ENCODE results near the gene PLCB4. TPM values are rescaled to one million over a fixed set of nuclear protein-coding genes. Genes with fewer than 3 reads are reported as not detected.

PLCB4 gene
- total RNA-seq, 1 donor from 2014 or later, result 6.6 TPM

- Histone ChIP-seq H3K36me3 (no peaks in the 10 kb centered on the region), H3K4me3 (no peak overlapping the region), H3K27me3 (ENCODE audit: low read depth) (no peaks in the 10 kb centered on the region), H3K4me1 (peaks cover 11% of the 10 kb centered on the region), H3K9me3 (no peaks in the 10 kb centered on the region), H3K27ac (no peak overlapping the region)
- no peak for ATAC-seq
- intact Hi-C loops (cut with DNase I), result no loop called here
- DNase-seq, result no peak
- TF ChIP-seq, protein P1, sequence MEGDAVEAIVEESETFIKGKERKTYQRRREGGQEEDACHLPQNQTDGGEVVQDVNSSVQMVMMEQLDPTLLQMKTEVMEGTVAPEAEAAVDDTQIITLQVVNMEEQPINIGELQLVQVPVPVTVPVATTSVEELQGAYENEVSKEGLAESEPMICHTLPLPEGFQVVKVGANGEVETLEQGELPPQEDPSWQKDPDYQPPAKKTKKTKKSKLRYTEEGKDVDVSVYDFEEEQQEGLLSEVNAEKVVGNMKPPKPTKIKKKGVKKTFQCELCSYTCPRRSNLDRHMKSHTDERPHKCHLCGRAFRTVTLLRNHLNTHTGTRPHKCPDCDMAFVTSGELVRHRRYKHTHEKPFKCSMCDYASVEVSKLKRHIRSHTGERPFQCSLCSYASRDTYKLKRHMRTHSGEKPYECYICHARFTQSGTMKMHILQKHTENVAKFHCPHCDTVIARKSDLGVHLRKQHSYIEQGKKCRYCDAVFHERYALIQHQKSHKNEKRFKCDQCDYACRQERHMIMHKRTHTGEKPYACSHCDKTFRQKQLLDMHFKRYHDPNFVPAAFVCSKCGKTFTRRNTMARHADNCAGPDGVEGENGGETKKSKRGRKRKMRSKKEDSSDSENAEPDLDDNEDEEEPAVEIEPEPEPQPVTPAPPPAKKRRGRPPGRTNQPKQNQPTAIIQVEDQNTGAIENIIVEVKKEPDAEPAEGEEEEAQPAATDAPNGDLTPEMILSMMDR (IDR thresholded peaks at IDR 0.05), result no peak
Observed at GRCh38 chr20:9141070-9141469, 72.2 kb downstream of the PLCB4 start.

GRCh38 chr20:9141921-9142320, 73.0 kb downstream of the PLCB4 start:
- Histone ChIP-seq H3K27ac (no peak overlapping the region), H3K4me3 (no peak overlapping the region), H3K4me1 (peaks cover 11% of the 10 kb centered on the region), H3K9me3 (no peaks in the 10 kb centered on the region), H3K36me3 (no peaks in the 10 kb centered on the region), H3K27me3 (ENCODE audit: low read depth) (no peaks in the 10 kb centered on the region)
- DNase-seq, result no peak
- TF ChIP-seq, protein P1 (IDR thresholded peaks at IDR 0.05), result no peak
- ATAC-seq, result no peak
- intact Hi-C loops (cut with DNase I), result no loop called here

DNA sequence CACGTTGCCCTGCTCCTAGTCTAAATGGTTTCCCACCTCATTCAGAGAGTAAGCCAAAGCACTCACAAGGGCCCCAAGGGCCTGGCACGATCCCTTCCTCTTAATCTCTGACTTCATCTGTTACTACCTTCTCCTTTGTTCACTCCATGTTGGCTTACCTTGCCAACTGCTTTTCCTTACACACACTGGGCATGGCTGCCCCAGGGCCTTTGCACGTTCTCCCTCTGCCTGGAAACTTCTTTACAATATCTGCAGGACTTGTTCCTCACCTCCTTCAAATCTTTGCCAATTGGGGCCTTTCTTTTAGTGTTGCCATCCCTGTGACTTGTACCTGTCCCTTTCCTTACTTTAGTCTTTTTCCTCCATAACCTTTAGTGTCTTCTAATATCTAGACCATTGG, 73.9 kb downstream of the PLCB4 start:
- H3K27me3 ChIP-seq (ENCODE audit: low read depth), result no peaks in the 10 kb centered on the region
- DNase-seq (no peak), ATAC-seq (no peak)
- no peak overlapping the region for H3K4me3 ChIP-seq
- H3K4me1 ChIP-seq, result peaks cover 11% of the 10 kb centered on the region
- H3K36me3 ChIP-seq, result no peaks in the 10 kb centered on the region
- TF ChIP-seq, protein P1 (IDR thresholded peaks at IDR 0.05), result no peak
- no peaks in the 10 kb centered on the region for H3K9me3 ChIP-seq
- intact Hi-C loops (cut with DNase I), result no loop called here
- H3K27ac ChIP-seq, result no peak overlapping the region

DNA sequence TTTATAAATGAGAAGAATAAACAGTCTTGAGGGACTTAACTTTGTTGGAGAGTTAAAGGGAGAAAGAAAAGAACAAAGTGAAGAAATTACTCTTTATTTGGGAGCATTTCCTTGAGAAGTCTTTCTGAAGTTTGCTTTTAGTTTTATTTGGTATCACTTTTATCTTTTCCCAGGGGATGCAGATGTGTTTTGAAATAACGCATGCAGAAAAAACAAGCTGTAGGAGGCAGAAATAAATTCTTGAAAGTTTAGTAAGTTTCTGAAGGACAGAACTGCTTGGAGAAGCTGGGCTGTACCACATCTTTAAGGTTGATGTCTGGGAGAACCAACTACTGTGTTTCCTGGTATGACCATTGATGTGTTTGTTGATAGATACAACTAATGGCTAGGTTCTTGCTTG, 75.0 kb downstream of the PLCB4 start:
- H3K27ac ChIP-seq, result no peak overlapping the region
- intact Hi-C loops (cut with DNase I), result no loop called here
- ATAC-seq (no peak), DNase-seq (no peak)
- no peak overlapping the region for H3K4me3 ChIP-seq
- no peaks in the 10 kb centered on the region for H3K27me3 ChIP-seq (ENCODE audit: low read depth)
- peaks cover 11% of the 10 kb centered on the region for H3K4me1 ChIP-seq
- H3K36me3 ChIP-seq, result no peaks in the 10 kb centered on the region
- TF ChIP-seq, protein P1 (IDR thresholded peaks at IDR 0.05), result no peak
- no peaks in the 10 kb centered on the region for H3K9me3 ChIP-seq

DNA sequence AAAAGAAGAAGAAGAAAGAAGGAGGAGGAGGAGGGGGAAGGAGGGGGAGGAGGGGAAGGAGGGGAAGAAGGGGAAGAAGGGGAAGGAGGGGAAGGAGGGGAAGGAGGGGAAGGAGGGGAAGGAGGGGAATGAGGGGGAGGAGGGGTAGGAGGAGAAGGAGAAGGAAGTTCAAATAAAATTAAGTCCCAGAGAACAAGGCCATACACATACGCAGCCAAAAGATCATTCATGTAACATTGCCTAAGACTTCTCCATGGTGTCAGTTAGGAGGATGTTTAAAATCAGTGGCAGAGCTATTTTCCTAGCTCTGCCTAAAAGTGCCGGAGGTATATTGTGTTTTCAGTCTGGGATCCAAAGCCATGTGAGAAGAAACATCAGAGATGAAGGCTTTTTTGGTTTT, 75.8 kb downstream of the PLCB4 start:
- no peak for ATAC-seq
- Histone ChIP-seq H3K27ac (no peak overlapping the region), H3K4me1 (peaks cover 11% of the 10 kb centered on the region), H3K36me3 (no peaks in the 10 kb centered on the region), H3K4me3 (no peak overlapping the region), H3K27me3 (ENCODE audit: low read depth) (no peaks in the 10 kb centered on the region), H3K9me3 (no peaks in the 10 kb centered on the region)
- DNase-seq, result no peak
- TF ChIP-seq, protein P1 (IDR thresholded peaks at IDR 0.05), result no peak
- intact Hi-C loops (cut with DNase I), result no loop called here

- intact Hi-C loops (cut with DNase I), result no loop called here
- Histone ChIP-seq H3K36me3 (no peaks in the 10 kb centered on the region), H3K27ac (no peak overlapping the region), H3K4me1 (peaks cover 11% of the 10 kb centered on the region), H3K9me3 (no peaks in the 10 kb centered on the region), H3K27me3 (ENCODE audit: low read depth) (no peaks in the 10 kb centered on the region), H3K4me3 (no peak overlapping the region)
- ATAC-seq (no peak), DNase-seq (no peak)
- TF ChIP-seq, protein P1 (IDR thresholded peaks at IDR 0.05), result no peak
Observed at GRCh38 chr20:9145142-9145541, 76.3 kb downstream of the PLCB4 start.

Data from lower lobe of right lung (tissue), 2 donors.